ENCODE measurements around the gene ENTPD2. TPM values are rescaled to one million over a fixed set of nuclear protein-coding genes. Genes with fewer than 3 reads are reported as not detected.
A peak's percentile ranks its signal among the peaks of the same experiment; 100 is the strongest.

ENTPD2 gene
- total and polyA plus RNA-seq, 10 of the 15 experiments (the other 5 are each of a cell fraction or from before 2014, with no cell fraction given), result 0.15 to 1.8 (median 0.65) TPM; not detected in 2

DNA sequence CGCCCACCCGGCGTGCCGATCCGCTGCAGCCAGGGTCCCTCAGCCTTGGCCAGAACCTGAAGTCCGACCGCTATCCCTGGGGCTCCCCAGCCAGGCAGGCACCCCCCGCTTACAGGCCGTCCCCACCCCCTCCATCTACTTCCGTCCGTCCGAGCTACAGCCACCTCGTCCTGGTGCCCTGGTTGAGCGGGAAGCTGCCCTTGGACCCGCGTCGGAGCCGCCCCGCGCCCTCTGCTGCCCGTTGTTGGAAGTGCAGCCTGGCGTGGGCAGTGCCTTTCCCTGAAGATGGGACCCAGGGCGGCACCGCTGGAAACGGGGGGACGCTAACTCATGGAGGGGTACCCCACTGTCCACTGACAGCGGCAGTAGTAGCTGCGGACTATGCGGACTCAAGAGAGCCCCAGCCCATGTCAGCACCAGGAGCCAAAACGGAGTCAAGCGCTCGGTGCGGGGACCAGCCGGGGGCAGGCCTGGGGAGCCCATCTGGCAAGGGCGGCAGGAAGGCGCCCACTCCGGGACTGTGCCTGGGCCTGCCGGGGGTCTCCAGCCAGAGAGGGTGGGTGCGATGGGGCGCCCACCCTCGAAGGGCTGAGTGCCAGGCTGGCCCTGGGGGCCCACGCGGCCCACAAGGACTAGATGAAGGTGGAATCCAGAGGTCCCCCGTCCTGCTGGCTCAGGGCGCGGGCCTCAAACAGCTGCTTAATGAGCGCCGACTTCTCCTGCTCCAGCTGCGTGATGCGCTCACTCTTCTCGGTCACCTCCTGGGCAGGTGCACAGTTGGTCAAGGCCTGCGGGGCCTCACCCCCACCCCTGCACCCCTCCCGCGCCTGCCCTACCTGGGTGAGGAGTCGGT lies 10.4 kb upstream of the ENTPD2 start (continued):
- TF ChIP-seq BHLHE40 (IDR thresholded peaks at IDR 0.05; ENCODE audit: borderline replicate concordance in 1 of 2, low read depth in 2 of 2, low read length in 1 of 2) (0 out of 4 replicates have a peak, but pooled peaks of 1 of the 2 experiments have one; percentile 7), MYC (IDR thresholded peaks at IDR 0.05; ENCODE audit: insufficient read depth, insufficient read length, insufficient replicate concordance, low read length, severe bottlenecking) (no peak), NR2C2 (IDR thresholded peaks at IDR 0.05; ENCODE audit: borderline replicate concordance, control insufficient read depth, insufficient read length, low read depth) (no peak), ETV6 (conservative IDR thresholded peaks at IDR 0.05 in 1 of 2, IDR thresholded peaks at IDR 0.05 in 1 of 2; ENCODE audit: borderline replicate concordance in 1 of 2, low read depth in 1 of 2) (no peak), SUZ12 (IDR thresholded peaks at IDR 0.05; ENCODE audit: unreplicated experiment) (no peak), ASH2L (IDR thresholded peaks at IDR 0.05; ENCODE audit: borderline replicate concordance, low read depth) (no peak), HDGF (IDR thresholded peaks at IDR 0.05) (0 out of 2 replicates have a peak, but pooled peaks have one; percentile 81), IKZF1 (conservative IDR thresholded peaks at IDR 0.05) (0 out of 2 replicates have a peak, but pooled peaks have one; percentile 17), CHD1 (IDR thresholded peaks at IDR 0.05; ENCODE audit: low read depth, low read length) (no peak), CREM (IDR thresholded peaks at IDR 0.05; ENCODE audit: low read depth) (0 out of 2 replicates have a peak, but pooled peaks have one; percentile 18), MTA3 (IDR thresholded peaks at IDR 0.05; ENCODE audit: borderline replicate concordance, low read length) (no peak), TCF7 (IDR thresholded peaks at IDR 0.05; ENCODE audit: borderline replicate concordance) (no peak), CREB1 (IDR thresholded peaks at IDR 0.05; ENCODE audit: low read depth) (peak; percentile 47; the same call in 1 of the 2 replicates), CBFB (IDR thresholded peaks at IDR 0.05; ENCODE audit: low read depth) (no peak), SREBF1 (IDR thresholded peaks at IDR 0.05; ENCODE audit: low read length) (no peak), CBX5 (IDR thresholded peaks at IDR 0.05; ENCODE audit: low read depth) (no peak), EP300 (IDR thresholded peaks at IDR 0.05; ENCODE audit: borderline replicate concordance in 1 of 2, control insufficient read depth in 1 of 2, low read depth in 2 of 2, low read length in 2 of 2) (no peak), PAX5 (IDR thresholded peaks at IDR 0.05; ENCODE audit: borderline replicate concordance, low read depth, low read length) (no peak), TCF3 (IDR thresholded peaks at IDR 0.05; ENCODE audit: borderline replicate concordance, insufficient read depth, low read depth, low read length) (no peak), CBX3 (IDR thresholded peaks at IDR 0.05; ENCODE audit: borderline replicate concordance, low read depth) (no peak), TBL1XR1 (IDR thresholded peaks at IDR 0.05; ENCODE audit: low read depth, low read length) (no peak)
- TF ChIP-seq, protein P1, sequence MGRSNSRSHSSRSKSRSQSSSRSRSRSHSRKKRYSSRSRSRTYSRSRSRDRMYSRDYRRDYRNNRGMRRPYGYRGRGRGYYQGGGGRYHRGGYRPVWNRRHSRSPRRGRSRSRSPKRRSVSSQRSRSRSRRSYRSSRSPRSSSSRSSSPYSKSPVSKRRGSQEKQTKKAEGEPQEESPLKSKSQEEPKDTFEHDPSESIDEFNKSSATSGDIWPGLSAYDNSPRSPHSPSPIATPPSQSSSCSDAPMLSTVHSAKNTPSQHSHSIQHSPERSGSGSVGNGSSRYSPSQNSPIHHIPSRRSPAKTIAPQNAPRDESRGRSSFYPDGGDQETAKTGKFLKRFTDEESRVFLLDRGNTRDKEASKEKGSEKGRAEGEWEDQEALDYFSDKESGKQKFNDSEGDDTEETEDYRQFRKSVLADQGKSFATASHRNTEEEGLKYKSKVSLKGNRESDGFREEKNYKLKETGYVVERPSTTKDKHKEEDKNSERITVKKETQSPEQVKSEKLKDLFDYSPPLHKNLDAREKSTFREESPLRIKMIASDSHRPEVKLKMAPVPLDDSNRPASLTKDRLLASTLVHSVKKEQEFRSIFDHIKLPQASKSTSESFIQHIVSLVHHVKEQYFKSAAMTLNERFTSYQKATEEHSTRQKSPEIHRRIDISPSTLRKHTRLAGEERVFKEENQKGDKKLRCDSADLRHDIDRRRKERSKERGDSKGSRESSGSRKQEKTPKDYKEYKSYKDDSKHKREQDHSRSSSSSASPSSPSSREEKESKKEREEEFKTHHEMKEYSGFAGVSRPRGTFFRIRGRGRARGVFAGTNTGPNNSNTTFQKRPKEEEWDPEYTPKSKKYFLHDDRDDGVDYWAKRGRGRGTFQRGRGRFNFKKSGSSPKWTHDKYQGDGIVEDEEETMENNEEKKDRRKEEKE (IDR thresholded peaks at IDR 0.05), result no peak
- TF ChIP-seq, protein P2, sequence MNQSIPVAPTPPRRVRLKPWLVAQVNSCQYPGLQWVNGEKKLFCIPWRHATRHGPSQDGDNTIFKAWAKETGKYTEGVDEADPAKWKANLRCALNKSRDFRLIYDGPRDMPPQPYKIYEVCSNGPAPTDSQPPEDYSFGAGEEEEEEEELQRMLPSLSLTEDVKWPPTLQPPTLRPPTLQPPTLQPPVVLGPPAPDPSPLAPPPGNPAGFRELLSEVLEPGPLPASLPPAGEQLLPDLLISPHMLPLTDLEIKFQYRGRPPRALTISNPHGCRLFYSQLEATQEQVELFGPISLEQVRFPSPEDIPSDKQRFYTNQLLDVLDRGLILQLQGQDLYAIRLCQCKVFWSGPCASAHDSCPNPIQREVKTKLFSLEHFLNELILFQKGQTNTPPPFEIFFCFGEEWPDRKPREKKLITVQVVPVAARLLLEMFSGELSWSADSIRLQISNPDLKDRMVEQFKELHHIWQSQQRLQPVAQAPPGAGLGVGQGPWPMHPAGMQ (IDR thresholded peaks at IDR 0.05; ENCODE audit: borderline replicate concordance), result no peak
- TF ChIP-seq, protein P3, sequence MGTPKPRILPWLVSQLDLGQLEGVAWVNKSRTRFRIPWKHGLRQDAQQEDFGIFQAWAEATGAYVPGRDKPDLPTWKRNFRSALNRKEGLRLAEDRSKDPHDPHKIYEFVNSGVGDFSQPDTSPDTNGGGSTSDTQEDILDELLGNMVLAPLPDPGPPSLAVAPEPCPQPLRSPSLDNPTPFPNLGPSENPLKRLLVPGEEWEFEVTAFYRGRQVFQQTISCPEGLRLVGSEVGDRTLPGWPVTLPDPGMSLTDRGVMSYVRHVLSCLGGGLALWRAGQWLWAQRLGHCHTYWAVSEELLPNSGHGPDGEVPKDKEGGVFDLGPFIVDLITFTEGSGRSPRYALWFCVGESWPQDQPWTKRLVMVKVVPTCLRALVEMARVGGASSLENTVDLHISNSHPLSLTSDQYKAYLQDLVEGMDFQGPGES (IDR thresholded peaks at IDR 0.05), result no peak
